Kidney (tissue), 14 donors: ENCODE measurements around the gene RASEF. TPM values are rescaled to one million over a fixed set of nuclear protein-coding genes. Genes with fewer than 3 reads are reported as not detected.

Experiments used
- DNase-seq, 5 donors: peaks; one replicate each; pipeline ENCODE4 v3.0.0-alpha.2; 2013 to 2020
- FAIRE-seq: peaks from 2 replicates; lab custom pipeline; 2012; peaks lifted over from hg19 to GRCh38; lab: Jason Lieb, UNC
- H3K27ac ChIP-seq, 2 donors: one replicate each; pipeline ENCODE4 v1.7.0; 2013; ENCODE audit warnings: low read depth in 2 of 2, low read length in 2 of 2, inconsistent platforms in 1 of 2
- H3K27me3 ChIP-seq: one replicate; pipeline ENCODE4 v1.7.1; 2013; ENCODE audit warnings: low read length, inconsistent platforms; ENCODE audit not compliant: control insufficient read depth, insufficient read depth
- H3K36me3 ChIP-seq, 3 donors: one replicate each; pipeline versions ENCODE4 v1.7.0 to v1.7.1; 2013; ENCODE audit warnings: low read length in 3 of 3, control low read depth in 1 of 3, inconsistent platforms in 1 of 3; ENCODE audit not compliant: insufficient read depth in 3 of 3, control insufficient read depth in 2 of 3
- H3K4me1 ChIP-seq, 3 donors: one replicate each; pipeline versions ENCODE4 v1.7.0 to v1.7.1; 2013; ENCODE audit warnings: low read length in 3 of 3, inconsistent platforms in 1 of 3, low read depth in 1 of 3; ENCODE audit not compliant: control insufficient read depth in 2 of 3, insufficient read depth in 2 of 3
- H3K4me3 ChIP-seq, 3 donors: one replicate each; pipeline versions ENCODE4 v1.7.0 to v1.8.1; 2013; ENCODE audit warnings: low read length in 3 of 3, control low read depth in 1 of 3, inconsistent platforms in 1 of 3
- H3K9ac ChIP-seq, 3 donors: one replicate each; pipeline versions ENCODE4 v1.7.0 to v1.7.1; 2013; ENCODE audit warnings: low read length in 3 of 3, control low read depth in 1 of 3, inconsistent platforms in 1 of 3
- H3K9me3 ChIP-seq, 3 donors: one replicate each; pipeline versions ENCODE4 v1.7.0 to v1.7.1; 2013; ENCODE audit warnings: low read length in 3 of 3, control low read depth in 1 of 3, inconsistent platforms in 1 of 3; ENCODE audit not compliant: control insufficient read depth in 2 of 3, insufficient read depth in 1 of 3
- CTCF ChIP-seq: IDR thresholded peaks from 3 replicates; pipeline ENCODE4 v1.5.1; 2012; ENCODE audit warnings: mild to moderate bottlenecking, moderate library complexity, borderline replicate concordance; ENCODE audit not compliant: insufficient read depth; ENCODE audit errors: extremely low read depth
- intact Hi-C: fragments of 100-400 bp; cut with DNase I; formaldehyde crosslinking; loops from one replicate; pipeline ENCODE4 v1.11.1; 2022
- polyA plus RNA-seq: library from polyadenylated mRNA; stranded (reverse); fragments of 350-450 nt; fragmentation: Illumina TruSeq; extraction: RNeasy Lipid Tissue Mini Kit (QIAGEN cat#74804); gene quantifications from one replicate; pipeline ENCODE4 v1.2.3, GENCODE V29; 2014; ENCODE audit warnings: low read depth, low replicate concordance; ENCODE audit not compliant: insufficient read depth
- total RNA-seq: library from RNA; stranded (reverse); fragmentation: NEBNext Ultra II Directional; extraction: Animal tissue kit (Norgen Biotek cat#: 25700); gene quantifications from one replicate; pipeline ENCODE4 v1.2.1, GENCODE V29; 2021
- donor health status: control.
- donor health status: control.
- donor health status: control.
- donor health status: control.
- donor health status: control.
- donor health status: DM: yes; HTN: yes; CAD: no.
- donor health status: Normal renal cell carcinoma (clear cell type).

The RASEF gene
- total and polyA plus RNA-seq, 2 donors from 2014 or later: 2.2 to 11.9 TPM

DNA sequence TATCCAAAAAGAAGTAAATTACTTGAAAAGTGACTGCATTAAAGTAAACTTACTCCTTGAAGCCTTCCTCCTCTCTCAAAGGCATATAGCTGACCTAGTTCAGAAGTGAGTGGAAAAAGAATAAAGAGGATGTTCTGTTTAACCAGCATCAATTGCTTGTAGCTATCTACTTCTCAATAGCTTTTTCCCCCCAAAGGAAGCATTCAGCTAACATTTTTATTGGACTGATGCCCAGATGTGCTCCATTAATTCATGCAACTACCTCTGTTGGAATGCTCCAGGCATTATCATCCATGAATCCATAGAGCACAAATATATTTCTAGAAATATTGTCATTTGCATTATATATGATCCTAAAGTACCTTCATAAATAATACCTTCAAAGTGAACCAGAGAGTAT, 132.8 kb downstream of the RASEF start:
- no peak for TF ChIP-seq CTCF
- Histone ChIP-seq H3K4me1 (no peaks in the 10 kb centered on the region), H3K9ac (no peak overlapping the region), H3K4me3 (no peak overlapping the region), H3K27me3 (no peaks in the 10 kb centered on the region), H3K36me3 (no peaks in the 10 kb centered on the region), H3K9me3 (no peaks in the 10 kb centered on the region), H3K27ac (no peak overlapping the region)
- FAIRE-seq (no peak), DNase-seq (no peak)
- intact Hi-C loops: no loop called here
